VCaP (cell line): Measurements from ENCODE around the gene CHKB.

Experiments used
- H3K27ac ChIP-seq: fragments of 450-650 bp; 2 replicates; pipeline ENCODE4 v1.5.1; 2017
- TF ChIP-seq, protein P1 (sequence below): fragments of 450-650 bp; conservative IDR thresholded peaks from 2 replicates; pipeline ENCODE4 v1.5.1; 2017; ENCODE audit warnings: mild to moderate bottlenecking, moderate library complexity

CHKB gene

GRCh38 chr22:50625568-50626313 lies 43.1 kb upstream of the CHKB start:
- H3K27ac ChIP-seq = no peak overlapping the region
- TF ChIP-seq, protein P1, sequence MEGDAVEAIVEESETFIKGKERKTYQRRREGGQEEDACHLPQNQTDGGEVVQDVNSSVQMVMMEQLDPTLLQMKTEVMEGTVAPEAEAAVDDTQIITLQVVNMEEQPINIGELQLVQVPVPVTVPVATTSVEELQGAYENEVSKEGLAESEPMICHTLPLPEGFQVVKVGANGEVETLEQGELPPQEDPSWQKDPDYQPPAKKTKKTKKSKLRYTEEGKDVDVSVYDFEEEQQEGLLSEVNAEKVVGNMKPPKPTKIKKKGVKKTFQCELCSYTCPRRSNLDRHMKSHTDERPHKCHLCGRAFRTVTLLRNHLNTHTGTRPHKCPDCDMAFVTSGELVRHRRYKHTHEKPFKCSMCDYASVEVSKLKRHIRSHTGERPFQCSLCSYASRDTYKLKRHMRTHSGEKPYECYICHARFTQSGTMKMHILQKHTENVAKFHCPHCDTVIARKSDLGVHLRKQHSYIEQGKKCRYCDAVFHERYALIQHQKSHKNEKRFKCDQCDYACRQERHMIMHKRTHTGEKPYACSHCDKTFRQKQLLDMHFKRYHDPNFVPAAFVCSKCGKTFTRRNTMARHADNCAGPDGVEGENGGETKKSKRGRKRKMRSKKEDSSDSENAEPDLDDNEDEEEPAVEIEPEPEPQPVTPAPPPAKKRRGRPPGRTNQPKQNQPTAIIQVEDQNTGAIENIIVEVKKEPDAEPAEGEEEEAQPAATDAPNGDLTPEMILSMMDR = no peak

GRCh38 chr22:50625131-50625567 lies 42.5 kb upstream of the CHKB start:
- no peak overlapping the region for H3K27ac ChIP-seq
- TF ChIP-seq, protein P1 = no peak

- TF ChIP-seq, protein P1 = no peak
- no peak overlapping the region for H3K27ac ChIP-seq
Observed at GRCh38 chr22:50624347-50625130, 41.9 kb upstream of the CHKB start.

DNA sequence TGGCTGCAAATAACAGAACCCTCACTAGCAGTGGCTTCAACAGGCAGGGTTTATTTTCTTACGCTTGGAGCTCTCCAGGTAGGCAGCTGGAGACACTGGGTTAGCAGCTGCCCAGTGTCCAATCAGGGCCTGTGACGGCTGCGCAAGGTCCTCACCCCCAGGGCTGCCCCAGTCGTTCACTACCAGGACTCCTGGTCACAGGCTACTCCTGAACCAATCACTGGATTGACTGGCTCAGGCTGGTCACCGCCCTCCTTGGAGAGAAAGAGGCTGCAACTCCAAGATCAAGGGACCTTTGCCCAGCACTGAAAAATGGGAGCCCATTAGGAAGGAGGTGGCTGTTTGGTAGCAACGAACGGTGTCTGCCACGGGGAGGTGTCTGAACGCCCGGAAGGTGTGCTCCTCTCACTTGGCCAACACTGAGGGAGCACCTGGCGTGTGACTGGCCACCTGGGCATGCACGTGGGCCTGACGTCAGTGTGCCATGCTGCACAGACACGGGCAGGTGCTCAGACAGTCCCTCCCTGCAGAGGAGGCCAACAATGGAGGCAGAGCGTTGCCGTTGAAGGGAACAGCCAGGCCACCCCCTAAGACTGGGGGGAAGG lies 40.2 kb upstream of the CHKB start:
- H3K27ac ChIP-seq = peak overlapping the region; percentile 47

GRCh38 chr22:50621948-50622722 lies 39.5 kb upstream of the CHKB start:
- peak overlapping the region; percentile 47 for H3K27ac ChIP-seq
- TF ChIP-seq, protein P1 = peak; percentile 16; the same call in 1 of the 2 replicates

More for the DNA sequence above, 40.2 kb upstream of the CHKB start:
- TF ChIP-seq, protein P1 = no peak

DNA sequence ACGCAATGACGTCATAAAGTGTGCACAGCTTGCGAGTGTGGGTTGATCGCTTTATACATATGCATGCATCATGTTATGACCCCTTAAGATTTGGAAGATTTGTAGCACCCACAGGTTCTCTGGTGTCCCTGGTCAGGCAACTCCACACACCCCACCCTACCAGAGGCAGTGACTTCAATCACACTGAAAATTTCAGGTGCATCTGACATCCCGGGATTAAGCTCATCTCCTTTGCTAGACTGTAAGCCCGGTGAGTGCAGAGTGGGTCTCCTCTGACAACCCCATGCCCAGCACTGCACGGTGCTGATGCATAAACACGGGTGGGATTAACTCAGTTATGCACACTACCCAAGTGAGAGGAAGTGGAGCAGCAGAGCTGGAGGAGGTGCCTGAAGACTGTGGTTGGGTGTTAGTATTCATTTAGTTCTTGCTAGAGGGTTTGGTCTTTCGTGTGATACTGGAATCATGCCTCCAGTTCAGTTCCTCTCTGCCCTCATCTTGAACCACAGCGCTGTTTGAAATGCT lies 38.8 kb upstream of the CHKB start:
- TF ChIP-seq, protein P1 = no peak
- H3K27ac ChIP-seq = peak overlapping the region; percentile 47
